ENCODE data around the gene THBS2. TPM values are rescaled to one million over a fixed set of nuclear protein-coding genes. Genes with fewer than 3 reads are reported as not detected.
A peak's percentile ranks its signal among the peaks of the same experiment; 100 is the strongest.

Gene THBS2
- total RNA-seq, 2 donors from 2014 or later: 673 to 817 TPM

- Histone ChIP-seq H3K9me3 (no peaks in the 10 kb centered on the region), H3K36me3 (peaks cover 44% of the 10 kb centered on the region), H3K27me3 (replicated peaks; ENCODE audit: insufficient read depth) (no peaks in the 10 kb centered on the region), H3K4me1 (ENCODE audit: control insufficient read depth in 1 of 2, low read depth in 2 of 2) (peaks cover 10 to 27% of the 10 kb centered on the region in 2 donors), H3K4me3 (no peak overlapping the region), H3K27ac (peak overlapping the region; percentile 7 to 63)
- TF ChIP-seq CTCF (IDR thresholded peaks at IDR 0.05): no peak
- DNase-seq (ENCODE audit: low spot score) (no peak), ATAC-seq (ENCODE audit: insufficient number of reproducible peaks, low FRiP score, low read depth) (no peak)
Observed at GRCh38 chr6:169241688-169242350, 11.8 kb downstream of the THBS2 start.

DNA sequence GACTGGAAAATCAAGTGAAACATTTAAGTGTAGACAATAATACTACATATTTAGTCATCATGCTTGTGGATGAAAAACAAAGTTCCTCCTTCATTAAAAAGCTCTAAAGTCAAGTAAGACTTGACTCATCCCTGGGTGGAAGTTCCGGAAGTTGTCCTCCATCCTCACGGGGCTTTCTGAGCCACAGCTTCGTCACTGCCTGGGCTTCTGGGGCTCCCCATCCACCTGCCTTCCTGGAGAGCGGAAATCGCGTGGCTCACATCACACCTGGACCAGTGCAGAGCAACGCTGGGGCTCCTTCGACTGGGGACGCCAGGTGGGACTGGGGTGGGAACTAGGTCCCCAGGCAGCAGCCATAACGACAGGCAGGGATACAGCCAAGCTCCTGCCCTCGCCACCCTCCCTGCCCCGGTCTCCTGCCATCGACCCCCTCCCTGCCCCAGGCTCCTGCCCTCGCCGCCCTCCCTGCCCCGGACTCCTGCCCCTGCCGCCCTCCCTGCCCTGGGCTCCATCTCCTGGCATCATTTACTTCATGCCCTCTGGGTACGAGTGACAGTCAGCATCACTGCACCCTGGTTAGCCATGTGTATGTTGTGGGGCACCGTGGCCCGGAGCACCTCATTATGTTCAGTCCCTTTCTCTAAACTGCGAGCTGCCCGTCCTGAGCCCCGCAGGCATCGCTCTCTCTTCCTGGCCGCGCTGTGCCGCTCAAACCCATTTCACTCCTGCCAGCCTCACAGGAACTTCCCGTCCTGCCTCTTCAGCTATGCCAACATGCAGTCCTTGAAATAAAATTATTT is 12.9 kb downstream of the THBS2 start:
- Histone ChIP-seq H3K4me1 (ENCODE audit: control insufficient read depth in 1 of 2, low read depth in 2 of 2) (peaks cover 2 to 17% of the 10 kb centered on the region in 2 donors), H3K27me3 (replicated peaks; ENCODE audit: insufficient read depth) (no peaks in the 10 kb centered on the region), H3K27ac (peak overlapping the region; percentile 50 to 63), H3K4me3 (no peak overlapping the region), H3K9me3 (no peaks in the 10 kb centered on the region), H3K36me3 (peaks cover 44% of the 10 kb centered on the region)
- no peak for ATAC-seq (ENCODE audit: insufficient number of reproducible peaks, low FRiP score, low read depth)
- no peak for DNase-seq (ENCODE audit: low spot score)
- TF ChIP-seq CTCF (IDR thresholded peaks at IDR 0.05): no peak

DNA sequence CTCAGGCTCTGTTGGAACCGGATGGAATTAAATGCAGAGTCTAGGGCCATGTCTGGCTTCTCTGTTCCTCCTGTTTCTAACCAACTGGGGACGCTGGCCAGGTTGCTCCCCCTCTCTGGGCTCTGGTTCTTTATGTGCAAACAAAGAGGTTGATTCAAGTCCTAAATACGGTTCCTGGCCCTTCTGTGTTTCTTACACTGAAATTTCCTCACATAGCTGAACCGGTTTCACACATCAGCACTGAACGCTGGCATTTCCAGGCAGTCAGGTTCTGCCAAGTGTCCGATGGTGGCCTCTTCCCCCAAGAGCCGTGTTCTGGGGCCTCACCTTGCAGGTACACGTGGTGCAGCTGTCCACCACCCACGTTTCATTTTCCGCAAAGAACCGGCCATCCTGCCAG is 13.5 kb downstream of the THBS2 start:
- no peak for TF ChIP-seq CTCF (IDR thresholded peaks at IDR 0.05)
- H3K9me3 ChIP-seq: no peaks in the 10 kb centered on the region
- DNase-seq (ENCODE audit: low spot score) (no peak), ATAC-seq (ENCODE audit: insufficient number of reproducible peaks, low FRiP score, low read depth) (no peak)
- peak overlapping the region; percentile 50 to 63 for H3K27ac ChIP-seq
- no peaks in the 10 kb centered on the region for H3K27me3 ChIP-seq (replicated peaks; ENCODE audit: insufficient read depth)
- no peak overlapping the region for H3K4me3 ChIP-seq
- H3K36me3 ChIP-seq: peaks cover 45% of the 10 kb centered on the region
- H3K4me1 ChIP-seq (ENCODE audit: control insufficient read depth in 1 of 2, low read depth in 2 of 2): peaks cover 2 to 14% of the 10 kb centered on the region in 2 donors

- H3K9me3 ChIP-seq: no peaks in the 10 kb centered on the region
- DNase-seq (ENCODE audit: low spot score) (no peak), ATAC-seq (ENCODE audit: insufficient number of reproducible peaks, low FRiP score, low read depth) (no peak)
- H3K4me1 ChIP-seq (ENCODE audit: control insufficient read depth in 1 of 2, low read depth in 2 of 2): peaks cover 0 to 6% of the 10 kb centered on the region in 2 donors
- peaks cover 46% of the 10 kb centered on the region for H3K36me3 ChIP-seq
- H3K27ac ChIP-seq: peak overlapping the region; percentile 50 to 63
- no peak for TF ChIP-seq CTCF (IDR thresholded peaks at IDR 0.05)
- no peaks in the 10 kb centered on the region for H3K27me3 ChIP-seq (replicated peaks; ENCODE audit: insufficient read depth)
- no peak overlapping the region for H3K4me3 ChIP-seq
Observed at GRCh38 chr6:169239181-169239580, 14.5 kb downstream of the THBS2 start.

DNA sequence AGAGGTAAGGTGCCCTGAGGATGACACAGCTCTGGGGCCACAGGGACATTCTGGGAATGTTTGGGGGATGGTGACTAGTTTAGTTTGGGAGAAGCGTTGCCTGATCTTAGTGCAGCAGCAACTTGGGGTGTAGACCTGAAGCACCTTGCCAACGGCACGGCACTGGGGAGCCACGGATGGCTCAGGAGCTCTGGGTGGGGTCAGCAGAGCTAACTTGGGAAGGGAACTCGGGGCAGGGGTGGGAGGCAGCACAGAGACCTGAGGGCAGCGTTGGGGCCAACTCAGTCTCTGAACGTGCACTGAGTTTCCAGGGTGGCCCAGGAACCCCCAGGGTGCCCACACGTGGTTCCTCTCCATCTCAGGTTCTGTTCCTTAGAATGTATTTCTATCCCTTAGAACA is 14.9 kb downstream of the THBS2 start:
- Histone ChIP-seq H3K4me3 (no peak overlapping the region), H3K27me3 (replicated peaks; ENCODE audit: insufficient read depth) (no peaks in the 10 kb centered on the region), H3K4me1 (ENCODE audit: control insufficient read depth in 1 of 2, low read depth in 2 of 2) (peaks cover 0 to 6% of the 10 kb centered on the region in 2 donors), H3K36me3 (peaks cover 50% of the 10 kb centered on the region), H3K9me3 (no peaks in the 10 kb centered on the region), H3K27ac (peak overlapping the region; percentile 50 to 63)
- ATAC-seq (ENCODE audit: insufficient number of reproducible peaks, low FRiP score, low read depth) (no peak), DNase-seq (ENCODE audit: low spot score) (no peak)
- no peak for TF ChIP-seq CTCF (IDR thresholded peaks at IDR 0.05)

Measured in thoracic aorta (tissue), 2 donors.